ENCODE measurements around the gene ALG13.
A peak's percentile ranks its signal among the peaks of the same experiment; 100 is the strongest.

Gene ALG13

DNA sequence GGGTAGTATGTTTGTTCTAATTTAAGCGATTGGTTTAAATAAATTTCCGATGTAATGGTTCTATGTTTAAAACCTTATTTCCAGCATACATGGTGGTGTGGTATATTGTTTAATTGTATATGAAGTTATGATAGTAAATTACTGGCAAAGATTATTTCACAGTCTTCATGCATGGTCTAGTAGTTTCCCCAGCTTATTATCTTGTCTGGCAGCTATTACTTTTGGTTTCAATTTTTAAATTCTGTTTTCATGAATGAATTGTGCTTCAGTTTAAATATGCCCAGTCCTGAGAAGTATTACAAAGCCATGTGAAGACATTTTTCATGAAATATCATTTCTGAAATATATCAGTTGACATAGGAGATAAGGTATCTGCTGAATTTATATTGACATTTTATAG is 6.3 kb downstream of the ALG13 start:
- H4K20me1 ChIP-seq (ENCODE audit: insufficient read depth, low read length), result no peaks in the 10 kb centered on the region
- DNase-seq, result no peak
- H3K9ac ChIP-seq (ENCODE audit: low read length), result no peak overlapping the region
- H3K4me2 ChIP-seq (ENCODE audit: low read depth, low read length), result no peak overlapping the region
- H3K79me2 ChIP-seq (ENCODE audit: low read length), result peaks cover 14% of the 10 kb centered on the region
- TF ChIP-seq, protein P1, sequence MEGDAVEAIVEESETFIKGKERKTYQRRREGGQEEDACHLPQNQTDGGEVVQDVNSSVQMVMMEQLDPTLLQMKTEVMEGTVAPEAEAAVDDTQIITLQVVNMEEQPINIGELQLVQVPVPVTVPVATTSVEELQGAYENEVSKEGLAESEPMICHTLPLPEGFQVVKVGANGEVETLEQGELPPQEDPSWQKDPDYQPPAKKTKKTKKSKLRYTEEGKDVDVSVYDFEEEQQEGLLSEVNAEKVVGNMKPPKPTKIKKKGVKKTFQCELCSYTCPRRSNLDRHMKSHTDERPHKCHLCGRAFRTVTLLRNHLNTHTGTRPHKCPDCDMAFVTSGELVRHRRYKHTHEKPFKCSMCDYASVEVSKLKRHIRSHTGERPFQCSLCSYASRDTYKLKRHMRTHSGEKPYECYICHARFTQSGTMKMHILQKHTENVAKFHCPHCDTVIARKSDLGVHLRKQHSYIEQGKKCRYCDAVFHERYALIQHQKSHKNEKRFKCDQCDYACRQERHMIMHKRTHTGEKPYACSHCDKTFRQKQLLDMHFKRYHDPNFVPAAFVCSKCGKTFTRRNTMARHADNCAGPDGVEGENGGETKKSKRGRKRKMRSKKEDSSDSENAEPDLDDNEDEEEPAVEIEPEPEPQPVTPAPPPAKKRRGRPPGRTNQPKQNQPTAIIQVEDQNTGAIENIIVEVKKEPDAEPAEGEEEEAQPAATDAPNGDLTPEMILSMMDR (IDR thresholded peaks at IDR 0.05; ENCODE audit: low read length), result no peak
- TF ChIP-seq EZH2 (optimal IDR thresholded peaks at IDR 0.05; ENCODE audit: low read depth, low read length), result no peak
- no peak for TF ChIP-seq EZH2phosphoT487 (IDR thresholded peaks at IDR 0.05; ENCODE audit: low read length)
- no peaks in the 10 kb centered on the region for H3K27me3 ChIP-seq (replicated peaks; ENCODE audit: insufficient read depth, low read length)
- no peak overlapping the region for H3K4me3 ChIP-seq (ENCODE audit: low read length)
- no peak overlapping the region for H2AFZ ChIP-seq (ENCODE audit: low read length)
- H3K9me3 ChIP-seq (replicated peaks; ENCODE audit: insufficient read depth, low read length), result no peaks in the 10 kb centered on the region
- H3K4me1 ChIP-seq (ENCODE audit: low read length), result no peaks in the 10 kb centered on the region
- no peaks in the 10 kb centered on the region for H3F3A ChIP-seq (ENCODE audit: insufficient read depth, low read length)
- H3K9me2 ChIP-seq (replicated peaks; ENCODE audit: insufficient read depth, low read length), result no peaks in the 10 kb centered on the region
- H3K27ac ChIP-seq (ENCODE audit: low read length), result no peak overlapping the region
- no peaks in the 10 kb centered on the region; the same call in 1 of the 2 replicates for H3K36me3 ChIP-seq (replicated peaks; ENCODE audit: insufficient read depth, low read length)

DNA sequence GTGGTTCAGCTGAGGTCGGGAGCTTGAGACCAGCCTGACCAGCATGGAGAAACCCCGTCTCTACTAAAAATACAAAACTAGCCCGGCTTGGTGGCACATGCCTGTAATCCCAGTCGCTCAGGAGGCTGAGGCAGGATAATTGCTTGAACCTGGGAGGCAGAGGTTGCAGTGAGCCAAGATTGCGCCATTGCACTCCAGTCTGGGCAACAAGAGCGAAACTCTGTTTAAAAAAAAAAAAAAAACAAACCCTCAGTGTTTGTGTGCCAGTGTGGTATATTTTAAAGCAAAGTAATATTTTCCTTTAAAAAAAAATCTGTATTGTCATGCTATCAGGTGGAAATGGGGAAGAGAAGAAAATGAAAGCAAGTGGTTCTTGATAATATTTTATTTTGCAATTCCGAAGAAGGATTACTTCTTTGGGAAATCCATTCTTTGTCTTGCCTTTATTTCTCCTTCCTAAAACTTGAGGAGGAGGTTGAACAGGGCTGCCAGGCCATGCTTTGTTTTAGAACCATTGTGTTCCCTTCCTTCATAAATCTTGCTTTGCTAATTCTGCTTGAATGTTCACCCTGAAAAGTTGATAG is 14.4 kb downstream of the ALG13 start:
- Histone ChIP-seq H3K4me1 (ENCODE audit: low read length) (no peaks in the 10 kb centered on the region), H3K4me2 (ENCODE audit: low read depth, low read length) (no peak overlapping the region), H3K9me3 (replicated peaks; ENCODE audit: insufficient read depth, low read length) (no peaks in the 10 kb centered on the region), H3K27ac (ENCODE audit: low read length) (no peak overlapping the region), H3K9ac (ENCODE audit: low read length) (no peak overlapping the region), H3K36me3 (replicated peaks; ENCODE audit: insufficient read depth, low read length) (no peaks in the 10 kb centered on the region; the same call in 1 of the 2 replicates), H3K9me2 (replicated peaks; ENCODE audit: insufficient read depth, low read length) (no peaks in the 10 kb centered on the region), H2AFZ (ENCODE audit: low read length) (no peak overlapping the region), H4K20me1 (ENCODE audit: insufficient read depth, low read length) (no peaks in the 10 kb centered on the region), H3K27me3 (replicated peaks; ENCODE audit: insufficient read depth, low read length) (no peaks in the 10 kb centered on the region), H3K79me2 (ENCODE audit: low read length) (no peaks in the 10 kb centered on the region), H3K4me3 (ENCODE audit: low read length) (no peak overlapping the region), H3F3A (ENCODE audit: insufficient read depth, low read length) (no peaks in the 10 kb centered on the region)
- TF ChIP-seq, protein P1 (IDR thresholded peaks at IDR 0.05; ENCODE audit: low read length), result no peak
- TF ChIP-seq EZH2 (optimal IDR thresholded peaks at IDR 0.05; ENCODE audit: low read depth, low read length), result no peak
- no peak for TF ChIP-seq EZH2phosphoT487 (IDR thresholded peaks at IDR 0.05; ENCODE audit: low read length)
- no peak for DNase-seq

DNA sequence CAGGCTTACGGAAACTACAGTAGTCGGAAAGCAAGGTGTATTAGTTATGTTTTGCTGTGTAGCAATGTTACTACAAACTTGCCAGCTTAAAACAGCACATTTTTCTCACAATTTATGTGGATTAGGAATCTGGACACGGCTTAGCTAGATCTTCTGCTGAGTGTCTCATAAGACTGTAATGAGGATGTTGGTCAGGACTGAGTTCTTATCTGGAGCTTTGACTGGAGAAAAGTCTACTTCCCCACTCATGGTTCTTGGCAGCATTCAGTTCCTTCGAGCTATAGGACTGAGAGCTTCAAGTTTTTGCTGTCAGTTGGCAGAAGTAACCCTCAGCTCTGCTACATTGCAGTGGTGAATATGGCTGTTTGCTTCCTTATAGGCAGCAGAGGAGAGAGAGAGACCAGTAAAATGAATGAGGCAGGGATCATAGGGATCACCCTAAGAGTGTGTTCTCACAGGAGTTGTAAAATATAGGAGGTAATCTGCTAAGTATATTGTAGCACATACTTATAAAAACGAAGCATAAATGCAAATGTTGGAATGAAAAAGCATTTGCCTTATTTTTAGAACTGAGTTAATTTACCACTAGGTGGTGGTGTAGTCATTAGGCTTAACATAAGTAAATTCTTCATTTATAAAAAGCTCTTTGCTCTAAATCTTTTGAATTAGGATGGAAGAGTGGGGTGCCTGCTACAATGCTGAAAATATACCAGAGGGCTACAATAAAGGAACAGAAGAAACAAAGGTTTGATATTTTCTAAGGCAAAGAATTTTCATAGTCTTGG is 38.6 kb downstream of the ALG13 start:
- Histone ChIP-seq H3K27me3 (replicated peaks; ENCODE audit: insufficient read depth, low read length) (no peaks in the 10 kb centered on the region), H3K4me2 (ENCODE audit: low read depth, low read length) (no peak overlapping the region), H3K4me3 (ENCODE audit: low read length) (no peak overlapping the region), H3K4me1 (ENCODE audit: low read length) (no peaks in the 10 kb centered on the region), H3F3A (ENCODE audit: insufficient read depth, low read length) (no peaks in the 10 kb centered on the region), H3K27ac (ENCODE audit: low read length) (no peak overlapping the region), H3K9me3 (replicated peaks; ENCODE audit: insufficient read depth, low read length) (no peaks in the 10 kb centered on the region), H3K36me3 (replicated peaks; ENCODE audit: insufficient read depth, low read length) (no peaks in the 10 kb centered on the region), H4K20me1 (ENCODE audit: insufficient read depth, low read length) (no peaks in the 10 kb centered on the region), H3K9ac (ENCODE audit: low read length) (no peak overlapping the region), H3K79me2 (ENCODE audit: low read length) (no peaks in the 10 kb centered on the region), H3K9me2 (replicated peaks; ENCODE audit: insufficient read depth, low read length) (no peaks in the 10 kb centered on the region), H2AFZ (ENCODE audit: low read length) (no peak overlapping the region)
- peak; percentile 41 for DNase-seq
- TF ChIP-seq, protein P1 (IDR thresholded peaks at IDR 0.05; ENCODE audit: low read length), result peak; percentile 51
- no peak for TF ChIP-seq EZH2 (optimal IDR thresholded peaks at IDR 0.05; ENCODE audit: low read depth, low read length)
